ENCODE measurements around the gene NXPH1. TPM values are rescaled to one million over a fixed set of nuclear protein-coding genes. Genes with fewer than 3 reads are reported as not detected.

NXPH1 gene
- polyA plus RNA-seq, 1 donor from 2014 or later, result 15.9 TPM

- Histone ChIP-seq H4K20me1 (ENCODE audit: insufficient read depth) (no peaks in the 10 kb centered on the region), H3K4me3 (ENCODE audit: low read length) (no peak overlapping the region), H3K9me3 (ENCODE audit: low read length) (no peaks in the 10 kb centered on the region), H2AFZ (ENCODE audit: low read depth, low read length) (no peak overlapping the region), H3K79me2 (replicated peaks; ENCODE audit: insufficient read depth, low read length) (no peaks in the 10 kb centered on the region), H3K9me2 (ENCODE audit: insufficient read depth, low read length) (no peaks in the 10 kb centered on the region), H3K9ac (ENCODE audit: low read length) (no peak overlapping the region), H3K36me3 (ENCODE audit: insufficient read depth, low read length) (no peaks in the 10 kb centered on the region), H3K4me2 (ENCODE audit: low read length) (no peak overlapping the region), H3K27me3 (ENCODE audit: insufficient read depth, low read depth, low read length) (no peaks in the 10 kb centered on the region), H3F3A (ENCODE audit: insufficient read depth, low read length, poor library complexity, severe bottlenecking) (no peaks in the 10 kb centered on the region), H3K27ac (ENCODE audit: low read length) (no peak overlapping the region)
- TF ChIP-seq CTCF (IDR thresholded peaks at IDR 0.05; ENCODE audit: poor library complexity, severe bottlenecking), result no peak
- no peak for TF ChIP-seq RAD21 (conservative IDR thresholded peaks at IDR 0.05)
- no peak for TF ChIP-seq REST (IDR thresholded peaks at IDR 0.05; ENCODE audit: borderline replicate concordance)
- TF ChIP-seq EP300 (conservative IDR thresholded peaks at IDR 0.05; ENCODE audit: poor library complexity, severe bottlenecking), result no peak
- no peak for TF ChIP-seq MXI1 (conservative IDR thresholded peaks at IDR 0.05; ENCODE audit: poor library complexity, severe bottlenecking)
- no peak for TF ChIP-seq POLR2AphosphoS5 (IDR thresholded peaks at IDR 0.05)
- no peak for TF ChIP-seq TAF1 (IDR thresholded peaks at IDR 0.05; ENCODE audit: low read depth)
- no peak for TF ChIP-seq EZH2 (IDR thresholded peaks at IDR 0.05; ENCODE audit: borderline replicate concordance, insufficient read depth, low read length, poor library complexity, severe bottlenecking)
- no peak for TF ChIP-seq SMC3 (conservative IDR thresholded peaks at IDR 0.05; ENCODE audit: poor library complexity)
These were observed 83.6 kb downstream of the NXPH1 start for GRCh38 chr7:8516976-8517375.

- Histone ChIP-seq H3K9me3 (ENCODE audit: low read length) (no peaks in the 10 kb centered on the region), H2AFZ (ENCODE audit: low read depth, low read length) (no peak overlapping the region), H3K4me2 (ENCODE audit: low read length) (no peak overlapping the region), H3K27ac (ENCODE audit: low read length) (no peak overlapping the region), H3K27me3 (ENCODE audit: insufficient read depth, low read depth, low read length) (no peaks in the 10 kb centered on the region), H3K4me3 (ENCODE audit: low read length) (no peak overlapping the region), H3F3A (ENCODE audit: insufficient read depth, low read length, poor library complexity, severe bottlenecking) (no peaks in the 10 kb centered on the region), H3K36me3 (ENCODE audit: insufficient read depth, low read length) (no peaks in the 10 kb centered on the region), H3K9me2 (ENCODE audit: insufficient read depth, low read length) (no peaks in the 10 kb centered on the region), H4K20me1 (ENCODE audit: insufficient read depth) (no peaks in the 10 kb centered on the region), H3K79me2 (replicated peaks; ENCODE audit: insufficient read depth, low read length) (no peaks in the 10 kb centered on the region), H3K9ac (ENCODE audit: low read length) (no peak overlapping the region)
- TF ChIP-seq REST (IDR thresholded peaks at IDR 0.05; ENCODE audit: borderline replicate concordance) (no peak), POLR2AphosphoS5 (IDR thresholded peaks at IDR 0.05) (no peak), RAD21 (conservative IDR thresholded peaks at IDR 0.05) (no peak), EP300 (conservative IDR thresholded peaks at IDR 0.05; ENCODE audit: poor library complexity, severe bottlenecking) (no peak), EZH2 (IDR thresholded peaks at IDR 0.05; ENCODE audit: borderline replicate concordance, insufficient read depth, low read length, poor library complexity, severe bottlenecking) (no peak), CTCF (IDR thresholded peaks at IDR 0.05; ENCODE audit: poor library complexity, severe bottlenecking) (no peak)
These were observed 94.9 kb downstream of the NXPH1 start for GRCh38 chr7:8528311-8528710.

Measured in neural cell (in vitro differentiated cells).